Measurements from ENCODE around the gene HEXB.

The HEXB gene

GRCh38 chr5:74684900-74685851, at the start of gene HEXB:
TSS of gene HEXB (plus strand) at chr5:74685233. CDS start at chr5:74685261, 28 bp downstream.
- peak; percentile 81 to 91 for DNase-seq (ENCODE audit: low read depth in 1 of 2, low spot score in 1 of 2)
- peak; percentile 50; the same call in 1 of the 2 replicates for TF ChIP-seq JUND (IDR thresholded peaks at IDR 0.05; ENCODE audit: low read depth)
- in situ Hi-C loops (cut with HindIII; ENCODE audit: low pct_unique_long_range_greater_than_20kb, low sequenced_read_pairs) = no loop called here

GRCh38 chr5:74636149-74636548, 48.9 kb upstream of the HEXB start:
- in situ Hi-C loops (cut with HindIII; ENCODE audit: low pct_unique_long_range_greater_than_20kb, low sequenced_read_pairs) = no loop called here
- TF ChIP-seq JUND (IDR thresholded peaks at IDR 0.05; ENCODE audit: low read depth) = no peak
- no peak for DNase-seq (ENCODE audit: low read depth in 1 of 2, low spot score in 1 of 2)

GRCh38 chr5:74636552-74636951, 48.5 kb upstream of the HEXB start:
- in situ Hi-C loops (cut with HindIII; ENCODE audit: low pct_unique_long_range_greater_than_20kb, low sequenced_read_pairs) = no loop called here
- peak in 1 of 2 experiments; percentile 61 for DNase-seq (ENCODE audit: low read depth in 1 of 2, low spot score in 1 of 2)
- TF ChIP-seq JUND (IDR thresholded peaks at IDR 0.05; ENCODE audit: low read depth) = no peak

GRCh38 chr5:74638544-74638969, 46.5 kb upstream of the HEXB start:
- no peak; the same call in 1 of the 2 replicates for TF ChIP-seq JUND (IDR thresholded peaks at IDR 0.05; ENCODE audit: low read depth)
- in situ Hi-C loops (cut with HindIII; ENCODE audit: low pct_unique_long_range_greater_than_20kb, low sequenced_read_pairs) = no loop called here
- DNase-seq (ENCODE audit: low read depth in 1 of 2, low spot score in 1 of 2) = no peak

- DNase-seq (ENCODE audit: low read depth in 1 of 2, low spot score in 1 of 2) = no peak
- TF ChIP-seq JUND (IDR thresholded peaks at IDR 0.05; ENCODE audit: low read depth) = no peak
- in situ Hi-C loops (cut with HindIII; ENCODE audit: low pct_unique_long_range_greater_than_20kb, low sequenced_read_pairs) = no loop called here
Observed at GRCh38 chr5:74638970-74639806, 45.8 kb upstream of the HEXB start.

- in situ Hi-C loops (cut with HindIII; ENCODE audit: low pct_unique_long_range_greater_than_20kb, low sequenced_read_pairs) = no loop called here
Observed at GRCh38 chr5:74639807-74640449, 45.1 kb upstream of the HEXB start.

GRCh38 chr5:74640450-74640953, 44.5 kb upstream of the HEXB start, which contains the start of gene ENC1:
TSS of gene ENC1 (minus strand) at chr5:74640728. CDS start at chr5:74636485, 4,243 bp downstream.
- DNase-seq (ENCODE audit: low read depth in 1 of 2, low spot score in 1 of 2) = peak; percentile 23 to 94
- in situ Hi-C loops (cut with HindIII; ENCODE audit: low pct_unique_long_range_greater_than_20kb, low sequenced_read_pairs) = no loop called here
- TF ChIP-seq JUND (IDR thresholded peaks at IDR 0.05; ENCODE audit: low read depth) = no peak

More at GRCh38 chr5:74639807-74640449, 45.1 kb upstream of the HEXB start:
- peak in 1 of 2 experiments; percentile 69 for DNase-seq (ENCODE audit: low read depth in 1 of 2, low spot score in 1 of 2)
- no peak for TF ChIP-seq JUND (IDR thresholded peaks at IDR 0.05; ENCODE audit: low read depth)

GRCh38 chr5:74640954-74641734, 43.9 kb upstream of the HEXB start:
- in situ Hi-C loops (cut with HindIII; ENCODE audit: low pct_unique_long_range_greater_than_20kb, low sequenced_read_pairs) = no loop called here
- no peak for TF ChIP-seq JUND (IDR thresholded peaks at IDR 0.05; ENCODE audit: low read depth)

GRCh38 chr5:74641735-74642542, 43.1 kb upstream of the HEXB start:
- TF ChIP-seq JUND (IDR thresholded peaks at IDR 0.05; ENCODE audit: low read depth) = no peak
- peak in 1 of 2 experiments; percentile 87 for DNase-seq (ENCODE audit: low read depth in 1 of 2, low spot score in 1 of 2)
- in situ Hi-C loops (cut with HindIII; ENCODE audit: low pct_unique_long_range_greater_than_20kb, low sequenced_read_pairs) = no loop called here

More at GRCh38 chr5:74640954-74641734, 43.9 kb upstream of the HEXB start:
- DNase-seq (ENCODE audit: low read depth in 1 of 2, low spot score in 1 of 2) = peak in 1 of 2 experiments; percentile 84

- DNase-seq (ENCODE audit: low read depth in 1 of 2, low spot score in 1 of 2) = no peak
- in situ Hi-C loops (cut with HindIII; ENCODE audit: low pct_unique_long_range_greater_than_20kb, low sequenced_read_pairs) = no loop called here
Observed at GRCh38 chr5:74642543-74642863, 42.5 kb upstream of the HEXB start.

More at GRCh38 chr5:74642543-74642863, 42.5 kb upstream of the HEXB start:
- TF ChIP-seq JUND (IDR thresholded peaks at IDR 0.05; ENCODE audit: low read depth) = no peak

Data from T47D (cell line).